Stromal cell of bone marrow (primary cell): ENCODE results near the gene CEMIP2.
"Not testable (repeated sequence)": the region's sequence is repeated elsewhere in the genome, so short reads cannot be mapped to it uniquely, and the experiment has no call there.

Experiments used
- DNase-seq: peaks from one replicate; pipeline ENCODE4 v3.0.0-alpha.2; 2012; ENCODE audit warnings: low read depth

Gene CEMIP2

DNA sequence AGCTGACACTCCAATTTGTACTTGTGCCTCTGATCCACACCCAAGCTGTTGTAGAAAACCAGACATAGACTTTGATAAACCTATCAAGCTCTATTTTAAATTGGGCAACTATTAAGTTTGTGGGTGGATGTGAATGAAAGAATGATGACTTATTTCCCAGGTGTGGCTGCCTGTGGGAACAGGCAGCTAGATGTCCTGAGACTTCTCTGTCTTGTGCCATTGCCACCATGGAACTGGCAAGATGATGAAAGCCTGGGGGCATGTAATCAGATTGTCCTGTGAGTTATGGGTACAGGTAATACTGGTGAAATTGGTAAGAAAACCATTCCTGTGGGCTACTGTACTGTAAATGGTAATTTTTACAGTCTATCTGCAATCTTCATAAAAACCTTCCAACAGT, 57.5 kb downstream of the CEMIP2 start:
- DNase-seq, result no peak

DNA sequence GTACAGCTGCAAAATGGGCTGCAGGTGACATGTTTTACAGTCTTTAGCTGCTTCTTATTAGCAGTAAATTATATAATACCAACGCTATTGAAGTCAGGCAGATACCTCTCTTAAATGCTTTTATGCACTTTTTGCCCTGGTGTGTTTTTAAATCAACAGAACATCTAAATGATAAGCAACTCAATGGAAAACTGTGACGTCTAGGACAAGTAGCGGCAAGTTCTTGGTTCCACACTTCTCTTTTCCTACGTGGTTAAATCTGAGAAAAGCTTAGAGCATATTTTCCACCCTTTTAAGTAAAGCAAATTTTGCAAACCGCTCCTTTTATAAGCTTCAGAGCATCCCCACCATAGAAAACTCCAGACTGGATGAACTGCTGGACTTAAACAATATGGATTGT, 58.1 kb downstream of the CEMIP2 start:
- DNase-seq, result no peak

DNA sequence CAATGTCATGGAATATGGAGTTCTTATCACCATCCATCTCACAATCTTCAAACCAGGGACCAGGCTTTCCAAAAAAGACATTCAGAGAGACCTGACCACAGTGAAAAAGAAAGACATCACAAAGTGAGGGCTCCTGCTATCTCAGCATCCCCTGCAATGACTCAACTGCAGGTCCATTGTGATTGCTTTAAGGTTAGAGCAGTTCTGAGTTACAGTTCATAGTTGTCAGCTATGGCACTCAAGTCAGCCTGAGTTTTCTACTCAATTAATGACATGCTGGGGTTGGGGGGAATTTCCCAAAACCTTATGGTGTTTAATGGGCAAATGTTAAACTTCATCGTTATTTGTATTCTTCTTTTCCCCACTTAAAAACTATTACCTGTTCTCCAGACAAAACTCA, 58.9 kb downstream of the CEMIP2 start:
- no peak for DNase-seq

DNA sequence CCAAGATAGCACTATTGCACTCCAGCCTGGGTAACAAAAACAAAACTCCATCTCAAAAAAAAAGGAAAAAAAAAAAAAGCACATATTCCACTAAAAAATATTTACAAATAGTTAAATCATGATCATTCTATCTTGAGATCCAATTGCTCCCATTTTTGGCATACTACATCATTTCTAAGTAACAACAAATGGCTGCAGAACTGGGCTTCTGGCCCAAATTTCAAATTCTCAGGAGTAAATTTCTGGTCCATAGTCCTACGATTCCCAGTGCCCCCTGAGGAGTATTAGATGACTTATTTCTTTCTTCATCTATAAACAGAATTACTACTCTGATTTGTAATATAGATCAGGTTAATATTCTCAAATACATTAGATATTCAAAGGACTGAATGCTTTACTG, 62.1 kb downstream of the CEMIP2 start:
- no peak for DNase-seq

DNA sequence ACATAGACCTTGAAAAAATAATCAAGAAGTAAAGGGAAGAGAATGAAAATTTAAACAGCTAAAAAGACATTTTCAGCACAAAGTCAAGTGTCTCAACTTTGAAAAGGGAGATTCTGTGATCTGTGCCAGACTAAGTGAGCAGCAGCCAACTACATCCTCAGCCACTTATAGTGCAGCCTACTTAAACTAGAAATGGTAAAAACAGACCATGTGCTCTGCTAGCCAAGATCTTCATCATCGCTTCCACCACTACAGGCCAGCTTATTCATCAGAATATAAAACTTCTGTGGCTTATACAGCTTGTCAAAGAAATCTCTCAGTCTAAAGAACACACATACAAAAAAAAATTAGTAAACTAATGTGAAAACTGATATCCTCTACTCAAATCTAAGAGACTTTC, 63.5 kb downstream of the CEMIP2 start:
- peak; percentile 61 for DNase-seq

DNA sequence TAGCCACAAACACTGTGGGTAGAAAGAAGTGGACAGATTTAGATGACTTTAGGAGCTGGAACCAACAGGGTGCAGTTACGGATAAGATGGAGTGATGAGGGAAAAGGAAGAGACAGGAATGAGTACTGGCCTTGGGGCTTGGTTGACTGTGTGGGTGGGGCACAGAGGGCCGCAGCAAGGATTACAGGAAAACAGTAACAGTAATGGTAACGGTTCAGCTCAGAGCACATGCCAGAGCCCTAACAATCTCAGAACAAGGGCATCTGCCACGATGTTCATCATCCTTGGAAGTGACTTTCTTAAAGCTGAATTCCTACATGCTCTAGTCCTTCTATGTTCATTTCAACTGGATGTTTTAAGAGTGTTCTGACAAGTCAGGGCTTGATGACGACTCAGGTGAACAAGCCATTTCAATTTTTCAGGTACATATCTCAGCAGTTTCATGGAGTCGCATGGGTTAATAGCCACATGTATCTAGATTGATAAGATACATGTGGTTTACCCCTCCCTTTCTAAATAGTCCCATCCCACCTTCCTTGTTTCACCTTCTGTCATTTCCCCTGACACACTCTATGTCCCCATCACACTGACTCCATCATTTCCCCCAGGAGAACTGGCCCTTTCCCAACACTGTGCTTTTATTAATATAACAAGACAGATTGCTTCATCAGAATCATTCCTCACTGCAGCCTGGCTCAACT, 65.0 kb downstream of the CEMIP2 start:
- no peak for DNase-seq

DNA sequence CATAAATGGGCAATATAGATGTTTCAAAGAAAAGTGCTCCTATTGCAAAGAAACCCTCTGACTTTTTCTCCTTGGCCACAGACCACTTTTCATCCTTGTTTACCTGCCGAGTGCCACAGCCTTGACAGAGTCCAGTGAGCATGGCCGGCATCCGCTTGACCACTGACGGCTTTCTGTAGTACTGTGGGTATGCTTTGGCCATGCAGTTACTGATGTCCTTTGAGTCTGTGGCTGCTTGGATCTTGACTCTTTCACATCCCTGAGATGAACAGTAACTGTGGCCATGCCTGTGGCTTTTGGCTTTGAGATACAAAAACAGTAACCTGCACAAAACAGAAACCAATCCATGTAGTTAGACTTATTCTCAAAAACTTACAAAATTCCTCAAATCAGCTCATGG, 70.4 kb downstream of the CEMIP2 start:
- DNase-seq, result no peak

DNA sequence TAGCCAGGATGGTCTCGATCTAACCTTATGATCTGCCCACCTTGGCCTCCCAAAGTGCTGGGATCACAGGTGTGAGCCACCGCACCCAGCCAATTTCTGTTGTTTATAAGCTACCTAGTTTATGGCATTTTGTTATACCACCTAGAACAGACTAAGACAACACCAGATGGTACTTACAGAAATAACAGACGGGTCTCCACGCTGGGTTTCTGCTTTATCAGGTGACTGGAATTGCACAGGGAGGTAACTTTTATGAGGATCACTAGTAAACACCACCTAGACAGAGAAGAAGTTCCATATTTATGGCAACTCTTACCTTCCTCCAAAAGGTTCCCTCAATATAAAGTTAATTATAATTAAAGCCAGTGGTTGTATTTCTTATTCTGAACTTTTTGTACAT, 74.0 kb downstream of the CEMIP2 start:
- DNase-seq, result no peak

DNA sequence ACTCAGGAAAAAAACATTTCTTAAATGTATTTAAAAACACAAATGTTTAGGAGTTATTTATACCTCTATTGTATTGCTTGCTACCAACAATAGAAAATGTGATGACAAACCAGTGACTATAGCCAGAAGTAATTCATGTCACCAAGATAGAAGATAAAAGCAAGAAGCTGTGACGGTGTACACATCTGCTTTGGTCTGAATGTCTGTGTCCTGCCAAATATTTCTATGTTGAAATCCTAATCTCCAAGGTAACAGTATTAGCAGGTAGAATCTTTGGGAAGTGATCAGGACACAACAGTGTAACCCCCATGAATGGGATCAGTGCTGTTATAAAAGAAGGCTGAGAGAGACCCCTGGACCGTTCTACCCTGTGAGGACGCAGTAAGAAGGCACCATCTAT, 74.7 kb downstream of the CEMIP2 start:
- no peak for DNase-seq

DNA sequence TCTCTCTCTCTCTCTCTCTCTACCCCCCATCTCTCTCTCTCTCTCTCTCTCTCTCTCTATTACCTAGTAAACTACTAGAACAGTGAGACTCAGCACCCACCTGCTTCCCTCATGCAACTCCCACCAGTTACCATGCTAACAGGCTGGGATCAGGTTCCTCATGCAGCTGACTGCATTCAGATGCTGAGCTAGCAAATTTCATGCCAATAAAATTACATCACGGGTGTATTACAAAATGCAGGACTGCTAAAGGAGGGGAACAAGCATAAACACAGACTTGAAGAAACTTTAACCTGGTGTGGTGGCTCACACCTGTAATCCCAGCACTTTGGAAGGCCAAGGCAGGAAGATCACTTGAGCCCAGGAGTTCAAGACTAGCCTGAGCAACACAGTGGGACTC, 76.0 kb downstream of the CEMIP2 start:
- DNase-seq, result no peak

DNA sequence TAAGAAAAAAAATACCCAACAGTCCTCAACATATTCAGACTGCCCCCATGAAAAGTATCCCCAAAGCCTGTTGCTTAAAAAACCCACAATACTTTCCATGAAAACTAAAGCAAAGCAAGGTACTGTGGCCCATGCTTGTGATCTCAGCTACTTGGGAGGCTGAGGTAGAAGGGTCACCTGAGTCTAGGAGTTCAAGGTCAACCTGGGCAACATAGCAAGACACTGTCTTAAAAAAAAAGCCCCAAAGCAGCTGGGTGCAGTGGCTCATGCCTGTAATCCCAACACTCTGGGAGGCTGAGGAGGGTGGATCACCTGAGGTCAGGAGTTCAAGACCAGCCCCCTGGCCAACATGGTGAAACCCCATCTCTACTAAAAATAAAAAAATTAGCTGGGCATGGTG, 76.7 kb downstream of the CEMIP2 start:
- not testable (repeated sequence) for DNase-seq

DNA sequence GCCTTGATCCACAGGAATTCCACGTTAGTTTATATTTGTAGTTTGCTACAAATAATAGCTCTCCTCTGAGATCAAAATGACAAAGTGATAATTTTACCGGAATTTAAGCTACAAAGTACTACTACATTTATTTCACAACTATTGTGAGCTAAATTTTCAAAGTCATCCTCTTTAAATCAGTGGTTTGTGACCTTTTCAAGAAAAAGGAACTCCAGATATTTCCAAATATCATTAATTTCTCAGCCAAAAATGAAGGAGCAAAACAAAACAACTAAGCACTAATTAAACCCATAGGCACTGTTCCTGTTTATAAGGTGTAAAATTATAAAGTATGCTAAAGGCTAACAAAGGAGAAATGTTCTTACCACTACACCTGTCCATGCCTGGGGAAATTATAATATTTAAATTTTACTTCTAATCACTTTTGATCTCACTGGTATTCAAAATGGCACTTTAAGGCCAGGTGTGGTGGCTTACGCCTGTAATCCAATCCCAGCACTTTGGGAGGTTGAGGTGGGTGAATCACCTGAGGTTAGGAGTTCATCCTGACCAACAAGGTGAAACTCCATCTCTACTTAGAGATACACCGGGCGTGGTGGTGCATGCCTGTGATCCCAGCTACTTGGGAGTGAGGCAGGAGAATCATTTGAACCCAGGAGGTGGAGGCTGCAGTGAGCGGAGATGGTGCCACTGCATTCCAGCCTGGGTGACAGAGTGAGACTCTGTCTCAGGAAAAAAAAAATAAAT, 77.5 kb downstream of the CEMIP2 start:
- no peak for DNase-seq

DNA sequence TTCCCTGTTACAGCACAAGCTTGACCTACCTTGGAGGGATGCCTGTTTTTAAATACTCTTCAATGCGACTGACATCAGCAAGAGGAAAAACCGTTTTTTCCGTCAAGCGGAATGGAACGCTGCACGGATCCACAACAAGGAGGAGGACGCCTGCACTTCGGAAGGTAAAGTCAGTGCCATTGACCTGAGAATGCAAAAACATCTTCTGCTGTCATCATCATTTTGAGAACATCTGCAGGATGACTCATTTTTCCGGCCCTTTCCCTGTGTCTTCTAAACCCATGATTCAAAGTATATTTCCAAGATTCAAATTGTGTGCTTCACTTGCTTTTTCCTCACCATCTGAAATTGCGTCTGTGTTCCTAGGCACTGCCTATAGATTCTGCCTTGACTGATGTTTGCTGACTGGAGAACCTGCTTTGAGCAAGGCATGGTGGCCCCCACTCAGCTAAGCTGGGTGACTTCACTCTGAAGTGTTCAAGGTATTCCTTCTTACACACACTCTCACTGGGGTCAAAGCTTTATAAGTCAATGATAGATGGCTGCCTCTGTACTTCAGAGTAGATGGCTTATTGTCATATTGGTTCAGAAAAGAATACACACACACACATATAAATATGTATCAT, 78.1 kb downstream of the CEMIP2 start:
- DNase-seq, result no peak

DNA sequence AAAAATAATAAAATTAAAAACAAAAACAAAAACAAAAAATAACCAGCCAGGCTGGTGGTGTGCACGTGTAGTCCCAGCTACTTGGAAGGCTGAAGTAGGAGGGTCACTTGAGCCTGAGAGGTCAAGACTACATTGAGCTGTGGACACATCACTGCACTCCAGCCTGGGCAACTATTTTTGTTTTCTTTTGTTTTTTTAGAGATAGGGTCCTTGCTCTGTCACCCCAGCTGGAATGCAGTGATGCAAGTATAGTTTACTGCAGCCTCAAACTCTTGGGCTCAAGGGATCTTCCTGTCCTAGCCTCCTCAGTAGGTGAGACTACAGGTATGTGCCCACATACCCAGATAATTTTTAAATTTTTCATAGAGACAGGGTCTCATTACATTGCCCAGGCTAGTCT, 80.6 kb downstream of the CEMIP2 start:
- DNase-seq, result no peak

DNA sequence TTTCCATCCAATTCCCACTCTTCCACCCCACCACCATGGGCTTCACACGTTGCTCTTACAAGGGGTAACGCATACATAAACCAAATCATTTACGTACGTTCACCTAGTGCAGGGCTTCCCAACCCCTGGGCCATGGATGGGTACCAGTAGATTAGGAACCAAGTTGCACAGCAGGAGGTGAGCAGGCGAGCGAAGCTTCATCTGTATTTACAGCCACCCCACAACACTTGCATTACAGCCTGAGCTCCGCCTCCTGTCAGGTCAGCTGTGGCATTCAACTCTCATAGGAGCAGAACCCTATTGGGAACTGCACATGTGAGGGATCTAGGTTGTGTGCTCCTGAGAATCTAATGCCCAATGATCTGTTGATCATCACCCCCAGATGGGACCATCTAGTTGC, 82.3 kb downstream of the CEMIP2 start:
- no peak for DNase-seq

DNA sequence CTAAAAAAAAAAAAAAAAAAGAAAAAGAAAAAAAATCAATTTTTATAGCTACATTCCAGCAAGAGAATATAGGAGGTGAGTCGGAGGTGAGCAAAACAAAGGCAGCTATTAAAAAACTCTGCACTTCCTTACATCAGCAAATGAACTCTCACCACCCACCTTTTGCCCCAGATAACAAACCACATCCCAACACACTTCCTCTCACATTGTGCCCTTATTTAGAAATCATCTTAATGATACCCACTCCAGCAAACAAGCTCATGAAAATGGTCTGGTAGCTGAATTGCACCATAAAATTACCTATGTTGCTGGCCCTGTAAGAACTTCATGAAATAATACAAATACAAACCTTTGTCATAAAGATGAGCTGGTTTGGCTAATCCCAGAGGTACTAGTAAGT, 82.9 kb downstream of the CEMIP2 start:
- DNase-seq, result no peak

DNA sequence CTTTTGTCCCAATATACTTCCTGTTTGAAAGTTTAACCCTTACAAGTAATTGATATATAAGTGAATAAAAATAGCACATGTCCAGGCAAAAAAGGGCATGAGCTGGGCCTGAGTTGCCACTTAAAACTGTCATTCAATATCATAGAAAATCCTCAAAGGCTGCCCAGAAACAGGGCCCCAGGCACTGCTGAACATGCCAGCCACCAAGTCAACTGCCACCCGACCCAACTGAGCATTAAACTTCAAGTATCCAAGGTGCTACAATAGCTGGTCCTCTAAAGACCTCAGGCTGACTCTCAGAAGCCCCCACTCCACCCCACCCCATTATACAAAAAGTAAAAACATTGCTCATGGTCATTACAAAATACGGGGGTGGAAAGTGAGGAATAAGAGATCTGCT, 83.7 kb downstream of the CEMIP2 start:
- DNase-seq, result no peak

DNA sequence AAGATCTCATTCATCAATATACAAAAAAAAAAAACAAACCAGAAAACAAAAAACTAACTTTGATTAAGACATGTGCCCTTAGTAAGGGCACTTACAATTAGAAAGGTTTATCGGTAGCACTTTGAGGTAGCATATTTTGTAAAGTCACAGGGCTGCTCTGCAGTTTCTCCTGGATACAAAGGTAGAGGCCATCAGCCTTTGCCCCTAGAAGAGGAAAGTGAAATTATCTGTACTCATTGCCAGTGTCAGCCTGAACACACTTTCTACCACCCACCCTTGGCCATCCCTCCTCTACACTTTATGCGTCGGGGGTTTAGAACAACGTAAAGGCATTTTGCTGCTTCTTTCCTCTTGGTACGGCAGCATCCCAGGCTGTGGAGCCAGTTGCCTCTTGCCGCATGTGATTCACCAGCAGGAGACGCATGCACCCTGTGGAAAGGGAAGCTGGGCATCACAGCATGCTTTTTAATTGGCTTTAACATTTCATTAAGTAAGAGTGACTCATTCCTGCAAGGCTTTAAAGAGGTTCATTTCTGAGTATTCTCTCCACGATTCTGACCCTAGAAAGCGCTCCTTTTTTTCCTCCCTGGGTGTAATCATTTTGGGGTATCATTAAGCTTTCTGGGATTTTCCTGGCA, 84.6 kb downstream of the CEMIP2 start:
- no peak for DNase-seq

DNA sequence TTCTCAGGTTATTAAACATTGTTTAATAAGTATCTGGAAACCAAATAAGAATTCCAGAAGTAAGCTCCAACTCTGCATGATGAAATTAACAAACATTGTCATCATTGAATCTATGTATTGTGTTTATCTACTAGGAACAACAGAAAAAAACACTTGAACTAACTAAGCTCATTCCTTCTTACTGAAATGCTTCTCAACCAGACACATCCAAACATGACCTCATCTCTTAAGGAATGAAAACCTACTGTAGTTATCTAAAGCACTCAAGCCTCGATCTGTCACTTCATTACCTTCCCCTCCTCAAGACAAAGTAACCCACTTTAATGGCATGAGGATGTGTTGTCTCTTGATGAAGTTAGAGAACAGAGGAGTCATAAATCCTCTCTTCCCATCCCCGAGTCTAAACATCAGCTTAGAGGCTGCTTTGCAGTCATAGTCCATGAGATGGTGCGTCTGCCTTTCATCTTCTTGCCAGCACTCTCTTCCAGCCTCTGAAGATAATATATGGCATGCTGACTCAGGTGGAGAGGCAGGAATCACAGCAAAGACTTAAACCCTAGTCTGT, 86.5 kb downstream of the CEMIP2 start:
- DNase-seq, result no peak

DNA sequence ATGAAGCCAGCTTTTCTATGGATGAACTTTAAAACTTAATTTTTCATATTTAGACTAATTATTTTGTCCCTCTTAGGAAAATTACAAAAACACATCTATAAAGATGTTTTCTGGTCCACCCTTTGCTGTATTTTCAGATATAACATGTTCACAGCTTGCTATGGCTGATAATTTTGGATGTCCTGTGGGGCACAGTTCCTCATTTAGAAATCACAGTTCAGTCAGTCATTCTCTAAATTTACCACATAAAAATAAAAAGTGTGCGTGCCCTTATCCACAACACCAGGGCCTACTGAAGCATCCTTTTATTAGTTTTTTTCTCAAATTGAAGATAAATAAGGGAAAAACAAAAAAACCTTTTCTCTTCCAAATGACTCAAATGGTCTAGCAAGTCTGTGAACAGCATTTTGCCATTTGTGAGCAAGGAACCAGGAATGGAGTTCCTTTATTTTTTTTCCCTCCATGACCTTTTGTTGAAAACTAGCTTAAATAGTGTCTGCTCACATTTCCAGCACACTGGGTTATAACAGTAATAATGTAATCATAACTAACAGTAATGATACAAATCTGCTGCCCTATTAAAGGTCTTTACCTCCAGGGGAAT, 87.1 kb downstream of the CEMIP2 start:
- no peak for DNase-seq

DNA sequence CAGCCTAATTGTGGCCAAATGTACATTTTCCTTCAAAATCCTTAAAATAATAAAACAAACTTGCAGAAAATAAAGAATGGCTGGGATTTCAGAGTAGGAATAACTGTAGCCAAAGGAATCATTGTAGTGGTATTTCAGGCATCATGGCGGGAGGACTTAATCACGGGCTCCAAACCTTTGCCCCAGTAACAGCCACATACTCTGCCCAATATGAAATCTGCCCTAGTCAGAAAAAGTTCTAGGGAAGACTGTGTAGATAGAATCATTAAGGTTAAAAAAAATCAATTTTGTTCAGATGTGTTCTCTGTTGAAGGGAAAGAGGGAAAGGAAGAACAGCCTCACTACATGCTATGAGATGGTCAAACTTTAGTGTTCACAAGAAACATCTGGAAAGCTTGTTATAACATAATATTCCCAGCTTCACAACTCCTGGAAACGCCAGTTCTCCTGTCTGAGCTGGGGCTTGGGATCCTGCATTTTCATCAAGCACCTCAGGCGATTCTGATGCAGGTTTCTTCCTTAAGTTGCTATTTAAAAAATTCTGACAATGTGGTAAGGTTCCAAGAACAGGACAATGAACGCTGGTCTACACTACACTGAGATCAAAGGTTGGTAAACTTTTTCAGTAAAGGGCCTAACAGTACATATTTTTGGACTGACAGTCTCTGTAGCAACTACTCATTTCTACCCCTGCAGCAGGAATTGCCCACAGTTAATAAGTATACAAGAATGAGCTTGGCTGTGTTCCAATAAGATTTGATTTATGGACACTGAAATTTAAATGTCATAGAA, 87.9 kb downstream of the CEMIP2 start:
- DNase-seq, result peak; percentile 28
